LNCAP (cell line): ENCODE results near the gene PRDX3.

Experiments used
- CTCF ChIP-seq: fragments of 450-650 bp; IDR thresholded peaks from 2 replicates; pipeline ENCODE4 v1.5.1; 2017; ENCODE audit warnings: mild to moderate bottlenecking

PRDX3 gene

GRCh38 chr10:119178372-119179119 is at the start of gene PRDX3:
TSS of gene PRDX3 (minus strand) at chr10:119178812. CDS start at chr10:119178790, 22 bp downstream.
- peak; percentile 12; the same call in 1 of the 2 replicates for TF ChIP-seq CTCF

GRCh38 chr10:119227825-119228224 is 49.2 kb upstream of the PRDX3 start:
- TF ChIP-seq CTCF = no peak

GRCh38 chr10:119225083-119225658 is 46.6 kb upstream of the PRDX3 start:
- TF ChIP-seq CTCF = no peak

GRCh38 chr10:119222966-119223386 is 44.4 kb upstream of the PRDX3 start:
- TF ChIP-seq CTCF = no peak

GRCh38 chr10:119222537-119222936 is 43.9 kb upstream of the PRDX3 start:
- no peak for TF ChIP-seq CTCF

- no peak for TF ChIP-seq CTCF
Observed at GRCh38 chr10:119221666-119222065, 43.1 kb upstream of the PRDX3 start.

GRCh38 chr10:119221201-119221600 is 42.6 kb upstream of the PRDX3 start:
- TF ChIP-seq CTCF = no peak
